Measurements from ENCODE around the gene ADGRD2.

- no peak for TF ChIP-seq CTCF (IDR thresholded peaks at IDR 0.05)
- no peak for TF ChIP-seq REST (IDR thresholded peaks at IDR 0.05; ENCODE audit: insufficient read depth in 1 of 2, low read depth in 2 of 2, low read length in 1 of 2)
These were observed 19.0 kb downstream of the ADGRD2 start for GRCh38 chr9:124469011-124469832.

Data from Panc1 (cell line).